SHP77 treated with DMSO at 0.1 percent for 48 hours (cell line): ENCODE measurements around the gene KRTAP9-6.
A peak's percentile ranks its signal among the peaks of the same experiment; 100 is the strongest.
"Not testable (repeated sequence)": the region's sequence is repeated elsewhere in the genome, so short reads cannot be mapped to it uniquely, and the experiment has no call there.

Experiments used
- DNase-seq: peaks from one replicate; lab custom pipeline; 2025; lab: John Stamatoyannopoulos, UW

The KRTAP9-6 gene

DNA sequence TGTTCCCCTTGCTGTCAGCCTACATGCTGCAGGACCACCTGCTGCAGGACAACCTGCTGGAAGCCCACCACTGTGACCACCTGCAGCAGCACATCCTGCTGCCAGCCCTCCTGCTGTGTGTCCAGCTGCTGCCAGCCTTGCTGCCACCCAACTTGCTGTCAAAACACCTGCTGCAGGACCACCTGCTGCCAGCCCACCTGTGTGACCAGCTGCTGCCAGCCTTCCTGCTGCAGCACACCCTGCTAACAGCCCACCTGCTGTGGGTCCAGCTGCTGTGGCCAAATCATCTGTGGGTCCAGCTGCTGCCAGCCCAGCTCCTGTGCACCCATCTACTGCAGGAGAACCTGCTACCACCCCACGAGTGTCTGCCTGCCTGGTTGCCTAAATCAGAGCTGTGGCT lies 6.1 kb downstream of the KRTAP9-6 start:
- not testable (repeated sequence) for DNase-seq

DNA sequence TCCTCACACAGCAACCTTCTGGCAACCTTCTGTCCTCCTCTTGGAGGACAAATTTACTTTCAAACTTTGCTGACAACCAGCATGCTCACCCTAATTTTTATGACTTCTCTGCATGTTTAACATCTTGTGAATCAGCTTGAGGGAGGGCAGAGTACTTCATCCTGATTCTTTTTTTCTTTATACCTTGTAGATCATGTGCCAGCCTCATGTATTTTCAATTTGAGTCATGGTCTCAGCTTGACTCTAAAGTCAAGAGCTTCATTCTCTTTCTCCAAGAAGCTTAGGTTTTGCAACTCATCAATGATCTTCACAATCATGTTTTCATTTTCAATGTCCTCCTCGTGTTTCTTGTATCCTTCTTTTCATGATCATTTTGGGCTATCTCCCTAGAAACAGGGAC lies 6.7 kb downstream of the KRTAP9-6 start:
- no peak for DNase-seq

DNA sequence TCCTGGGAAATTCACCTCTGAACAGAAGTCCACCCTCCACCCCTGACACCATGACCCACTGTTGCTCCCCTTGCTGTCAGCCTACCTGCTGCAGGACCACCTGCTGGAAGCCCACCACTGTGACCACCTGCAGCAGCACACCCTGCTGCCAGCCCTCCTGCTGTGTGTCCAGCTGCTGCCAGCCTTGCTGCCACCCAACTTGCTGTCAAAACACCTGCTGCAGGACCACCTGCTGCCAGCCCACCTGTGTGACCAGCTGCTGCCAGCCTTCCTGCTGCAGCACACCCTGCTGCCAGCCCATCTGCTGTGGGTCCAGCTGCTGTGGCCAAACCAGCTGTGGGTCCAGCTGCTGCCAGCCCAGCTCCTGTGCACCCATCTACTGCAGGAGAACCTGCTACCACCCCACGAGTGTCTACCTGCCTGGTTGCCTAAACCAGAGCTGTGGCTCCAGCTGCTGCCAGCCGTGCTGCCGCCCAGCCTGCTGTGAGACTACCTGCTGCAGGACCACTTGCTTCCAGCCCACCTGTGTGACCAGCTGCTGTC lies 10.5 kb downstream of the KRTAP9-6 start, which contains the start of gene KRTAP9-7:
Gene KRTAP9-7 (plus strand): TSS at position 51 of the 543 bp plus-strand sequence. CDS start 0 bp downstream, at position 51.
- DNase-seq, result not testable (repeated sequence)

DNA sequence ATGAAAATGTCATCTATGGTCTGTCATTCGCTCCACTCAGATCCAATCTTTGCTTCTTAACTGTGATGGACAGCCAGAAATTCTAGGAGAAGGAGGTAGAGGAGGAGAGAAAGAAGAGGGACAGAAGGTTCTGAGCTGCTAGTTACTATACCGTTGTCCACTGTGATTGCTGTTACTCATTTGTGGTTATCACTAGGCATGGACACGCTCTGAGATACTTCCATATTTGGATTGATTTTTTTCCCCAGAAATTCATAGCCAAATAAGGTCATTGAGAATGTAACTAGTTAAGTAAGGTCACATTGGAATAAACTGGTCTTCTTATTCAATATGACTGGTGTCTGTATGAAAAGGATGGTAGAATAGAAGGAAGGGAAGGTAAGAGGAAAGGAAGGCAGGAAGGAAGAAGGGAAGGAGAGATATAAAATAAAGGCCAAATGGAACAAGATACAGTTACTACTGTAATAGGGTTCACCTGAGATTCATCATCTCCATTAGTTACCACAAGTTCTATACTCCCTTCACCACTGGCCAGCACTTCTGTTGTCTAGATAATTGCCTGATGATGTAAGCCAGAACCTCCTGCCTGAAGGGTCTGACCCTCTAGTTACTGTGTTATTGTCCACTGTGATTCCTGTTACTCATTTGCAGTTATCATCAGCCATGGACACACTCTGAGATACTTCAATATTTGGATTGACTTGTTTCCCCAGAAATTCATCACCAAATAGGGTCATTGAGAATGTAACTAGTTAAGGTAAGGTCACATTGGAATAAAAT lies 13.2 kb downstream of the KRTAP9-6 start:
- DNase-seq, result no peak

DNA sequence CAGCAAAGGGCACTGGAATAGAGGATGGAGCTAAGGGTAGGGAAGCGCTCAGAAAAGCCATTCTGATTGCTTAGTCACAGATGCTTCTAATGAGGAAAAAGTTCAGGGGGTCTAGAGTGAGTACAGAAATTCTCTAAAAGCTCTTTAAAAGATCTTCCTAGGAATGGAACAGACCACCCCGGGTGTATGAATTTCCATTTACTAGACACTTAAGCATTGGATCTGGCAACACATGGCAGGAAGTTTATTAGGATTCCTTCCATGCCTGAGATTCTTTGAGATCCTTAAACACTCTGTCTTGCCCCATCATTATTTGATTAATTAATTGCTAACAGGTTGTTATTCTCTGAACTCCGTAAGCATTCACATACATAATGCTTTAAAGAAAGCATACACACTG lies 18.9 kb downstream of the KRTAP9-6 start:
- DNase-seq, result no peak

DNA sequence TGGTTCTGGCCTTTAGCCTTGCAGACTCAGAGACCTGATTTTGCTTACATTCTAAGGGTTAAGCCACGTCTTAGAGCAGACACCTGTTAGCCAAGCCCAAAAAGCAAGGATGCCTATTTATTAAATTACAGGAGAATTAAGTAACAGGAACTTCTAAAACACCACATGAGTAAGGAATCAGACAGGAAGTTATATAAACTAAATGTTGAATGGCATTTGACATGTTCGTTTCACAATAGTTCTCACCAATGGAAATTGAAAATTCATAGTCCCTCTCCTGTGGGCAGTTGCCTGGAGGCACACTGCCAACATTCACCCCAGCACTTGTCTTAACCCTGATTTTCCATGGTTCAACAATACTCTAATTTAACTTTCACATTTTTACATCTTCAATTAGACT lies 19.4 kb downstream of the KRTAP9-6 start:
- DNase-seq, result no peak

DNA sequence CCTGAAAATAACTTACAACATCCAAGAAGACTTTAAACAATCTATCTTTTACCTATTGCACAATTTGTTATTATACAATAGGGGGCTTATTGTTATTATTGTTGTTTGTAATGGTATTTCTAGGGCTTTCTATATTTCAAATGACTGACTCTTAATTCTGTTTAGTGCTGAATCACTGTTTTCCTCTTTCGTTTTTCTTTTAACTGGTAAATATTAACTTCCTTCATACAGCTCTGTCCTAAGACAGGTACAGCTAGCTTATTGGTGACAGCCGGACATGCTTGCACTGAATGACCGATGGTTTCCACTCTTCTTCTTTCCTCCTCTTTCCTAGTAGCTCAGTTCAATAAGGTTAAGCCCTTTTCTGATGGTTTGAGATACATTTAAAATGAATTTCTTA lies 21.9 kb downstream of the KRTAP9-6 start:
- no peak for DNase-seq

DNA sequence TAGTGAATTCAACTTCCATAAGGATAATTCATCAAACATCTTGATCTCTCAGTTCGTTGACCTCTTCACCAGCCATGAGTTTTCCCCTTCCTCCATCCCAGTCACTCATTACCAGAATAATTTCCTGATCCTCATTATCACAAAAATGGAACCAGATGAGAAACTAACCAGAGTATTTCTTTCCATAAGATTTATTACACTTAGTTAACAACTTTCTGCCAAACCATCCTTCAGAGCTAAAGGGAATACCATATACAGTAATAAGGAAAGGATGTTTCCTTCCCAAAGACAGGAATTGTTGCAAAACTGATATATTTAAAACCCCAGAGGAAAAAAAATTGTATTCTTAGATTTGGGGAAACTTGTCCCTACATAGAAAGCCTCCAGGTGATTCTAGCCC lies 28.8 kb downstream of the KRTAP9-6 start:
- DNase-seq, result no peak

DNA sequence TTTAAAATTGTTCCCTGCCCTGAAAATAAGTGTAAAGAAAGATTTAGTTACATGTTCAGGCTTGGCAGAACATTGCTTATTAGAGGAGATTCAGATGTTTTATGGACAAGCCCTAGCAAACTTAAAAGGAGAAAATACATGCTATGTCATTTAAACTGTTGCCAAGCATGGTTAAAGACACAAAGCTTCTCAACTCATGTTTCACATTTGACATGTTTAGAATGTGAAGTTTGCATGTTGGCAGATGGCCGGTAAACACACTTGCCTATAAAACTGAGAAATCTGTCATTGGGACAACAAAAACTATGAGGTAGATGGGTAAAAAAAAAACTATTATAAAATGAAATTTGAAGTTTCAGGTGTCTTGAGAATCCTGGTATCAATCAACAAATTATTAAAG lies 31.7 kb downstream of the KRTAP9-6 start:
- no peak for DNase-seq

DNA sequence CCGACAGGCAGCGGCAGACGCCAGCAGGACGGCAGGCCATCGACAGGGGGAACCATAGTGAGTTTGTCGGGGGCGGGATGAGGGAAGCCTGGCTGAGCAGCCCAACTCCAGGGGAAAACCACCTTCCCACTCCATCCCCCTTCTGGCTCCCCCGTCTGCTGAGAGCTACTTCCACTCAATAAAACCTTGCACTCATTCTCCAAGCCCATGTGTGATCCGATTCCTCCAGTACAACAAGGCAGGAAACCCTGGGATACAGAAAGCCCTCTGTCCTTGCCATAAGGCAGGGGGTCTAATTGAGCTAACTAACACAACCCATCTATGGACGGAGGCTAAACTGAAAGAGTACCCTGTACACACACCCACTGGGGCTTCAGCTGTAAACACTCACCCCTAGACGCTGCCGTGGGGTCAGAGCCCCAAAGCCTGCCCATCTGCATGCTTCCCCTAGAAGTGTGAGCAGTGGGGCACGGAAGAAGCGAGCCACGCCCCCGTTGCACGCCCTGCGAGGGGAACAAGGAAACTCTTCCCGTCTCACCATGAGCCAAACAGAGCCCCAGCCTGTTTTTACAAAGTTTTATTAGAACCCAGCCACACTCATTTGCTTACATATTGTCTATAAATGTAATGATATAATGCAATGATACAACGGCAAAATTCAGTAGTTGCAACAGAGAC lies 33.4 kb downstream of the KRTAP9-6 start:
- no peak for DNase-seq

DNA sequence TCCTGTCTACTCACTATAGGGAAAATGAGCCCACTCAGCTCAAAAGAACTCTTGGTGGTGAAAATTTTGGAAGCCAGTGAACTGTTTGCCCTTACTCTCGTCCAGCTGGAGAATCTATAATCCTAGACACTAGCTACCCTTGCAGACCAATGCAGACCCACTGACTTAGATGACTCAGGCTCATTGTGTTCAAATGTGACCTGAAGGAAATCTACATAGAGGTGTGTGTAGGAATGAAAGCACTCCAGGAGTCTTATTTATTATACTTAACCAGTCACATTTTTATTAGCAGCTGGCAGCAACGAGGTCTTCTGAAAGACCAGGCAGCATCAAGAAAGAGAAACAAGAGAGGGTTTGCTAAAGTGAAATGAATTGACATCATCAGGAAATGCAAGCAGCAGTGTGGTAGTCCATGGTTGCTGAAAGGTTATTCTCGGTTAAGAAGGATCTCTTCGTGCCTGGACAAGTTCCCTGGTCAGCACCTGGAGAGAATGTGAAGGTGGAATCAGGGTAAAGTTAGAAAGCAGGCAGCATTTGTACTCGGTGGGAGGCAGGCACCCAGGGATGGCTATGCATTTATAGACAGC lies 36.1 kb downstream of the KRTAP9-6 start:
- no peak for DNase-seq

DNA sequence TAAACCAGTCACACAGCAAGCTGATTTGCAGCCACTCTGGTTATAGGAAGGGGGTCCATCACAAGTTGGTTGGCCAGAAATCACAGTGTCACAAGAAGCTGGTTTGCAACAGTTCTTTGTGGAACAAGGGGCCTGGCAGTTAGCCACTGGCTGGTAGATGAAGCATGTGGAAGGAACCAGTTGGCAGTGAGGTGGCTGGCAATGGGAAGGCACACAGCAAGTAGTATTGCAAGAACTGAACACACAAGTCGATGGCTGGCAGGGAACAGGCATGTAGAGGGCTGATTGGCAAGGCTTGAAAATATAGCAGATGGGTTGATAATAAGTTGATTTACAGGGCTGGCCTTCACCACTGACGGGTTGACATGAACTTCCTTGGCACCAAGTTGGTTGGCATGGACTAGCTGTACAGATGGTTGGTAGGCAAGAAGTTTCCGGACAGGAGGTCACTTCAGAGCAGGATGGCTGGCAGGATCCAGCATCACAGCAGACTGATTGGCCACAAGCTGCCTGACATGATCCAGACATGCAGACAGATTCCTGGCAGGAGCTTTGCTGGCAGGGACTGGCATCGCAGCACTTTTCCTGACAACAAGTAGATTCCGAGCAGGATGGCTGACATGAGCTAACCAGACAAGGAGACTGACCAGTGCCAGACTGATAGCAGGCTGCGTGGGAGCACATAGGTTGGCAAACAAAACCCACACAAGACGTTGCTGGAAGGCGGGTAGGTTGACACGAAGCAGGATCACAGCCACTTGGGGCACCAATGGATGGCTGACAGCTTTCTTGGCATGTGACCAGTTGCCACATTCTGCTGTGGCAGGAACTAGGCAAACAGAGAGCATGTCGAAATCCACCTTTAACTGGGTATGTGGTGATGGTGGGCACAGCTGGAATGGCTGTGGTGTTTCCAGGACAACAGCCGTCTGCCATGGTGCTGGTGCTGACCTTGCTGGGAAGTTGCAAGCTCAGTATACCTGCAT lies 37.0 kb downstream of the KRTAP9-6 start, which contains the start of gene KRTAP29-1:
Gene KRTAP29-1 (minus strand): TSS at position 936 of the 986 bp plus-strand sequence. CDS start 0 bp downstream, at position 936.
- no peak for DNase-seq

DNA sequence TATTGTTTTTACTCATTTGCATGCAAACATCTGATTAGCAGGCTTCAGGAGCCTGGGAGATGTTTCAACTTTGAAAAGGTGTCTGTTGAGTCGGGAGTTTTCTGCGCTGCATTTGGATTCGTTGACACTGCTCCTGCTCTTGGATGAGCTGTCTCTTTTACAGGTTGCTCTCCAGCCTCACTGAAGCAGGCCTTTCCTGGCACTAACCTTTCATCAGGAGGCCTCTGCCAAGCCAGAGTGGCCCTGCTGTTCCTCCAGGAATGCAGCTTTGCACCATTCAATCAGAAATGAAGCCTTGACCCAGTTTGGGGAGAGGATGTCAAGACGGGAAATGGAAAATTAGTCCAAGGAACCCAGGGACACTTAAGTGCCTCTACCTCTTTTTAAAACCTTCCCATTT lies 37.8 kb downstream of the KRTAP9-6 start:
- DNase-seq, result no peak

DNA sequence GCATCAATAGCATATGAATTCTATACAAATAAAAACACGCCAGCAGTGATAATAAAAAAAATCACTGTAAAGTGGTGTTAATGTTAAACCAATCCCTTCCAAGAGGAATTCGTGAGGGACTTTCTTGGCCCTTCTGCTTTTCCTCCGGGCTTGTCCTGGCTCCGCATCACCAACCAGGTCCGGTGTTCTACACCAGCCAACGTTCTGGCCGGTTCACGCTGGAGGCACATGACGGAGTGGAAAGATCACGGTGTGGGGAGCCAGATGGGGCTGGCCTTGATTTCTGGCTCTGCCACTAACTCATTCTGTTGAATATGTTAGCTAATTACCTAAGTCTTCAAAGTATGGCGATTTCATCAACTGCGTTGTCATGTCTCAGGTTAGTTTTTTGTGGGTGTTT lies 38.9 kb downstream of the KRTAP9-6 start:
- DNase-seq, result no peak

DNA sequence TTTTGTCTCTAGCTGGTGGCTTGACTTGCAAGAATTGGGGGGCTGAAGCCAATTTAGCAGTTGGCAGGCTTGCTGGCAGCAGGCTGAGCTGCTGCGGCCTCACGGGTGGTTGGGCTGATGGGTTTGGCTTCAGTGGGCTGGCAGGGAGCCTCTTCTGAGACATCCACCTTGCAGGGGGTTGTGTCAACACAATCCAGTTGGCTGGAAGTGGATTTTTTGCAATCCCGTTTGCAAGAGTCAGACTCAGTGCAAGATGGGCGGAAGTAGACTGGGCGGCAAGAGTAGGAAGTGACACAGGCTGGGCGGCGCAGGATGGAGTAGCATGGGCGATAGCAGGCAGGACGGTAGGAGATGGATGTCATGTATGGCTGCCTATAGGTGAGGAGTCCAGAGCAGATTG lies 42.5 kb downstream of the KRTAP9-6 start:
- no peak for DNase-seq

DNA sequence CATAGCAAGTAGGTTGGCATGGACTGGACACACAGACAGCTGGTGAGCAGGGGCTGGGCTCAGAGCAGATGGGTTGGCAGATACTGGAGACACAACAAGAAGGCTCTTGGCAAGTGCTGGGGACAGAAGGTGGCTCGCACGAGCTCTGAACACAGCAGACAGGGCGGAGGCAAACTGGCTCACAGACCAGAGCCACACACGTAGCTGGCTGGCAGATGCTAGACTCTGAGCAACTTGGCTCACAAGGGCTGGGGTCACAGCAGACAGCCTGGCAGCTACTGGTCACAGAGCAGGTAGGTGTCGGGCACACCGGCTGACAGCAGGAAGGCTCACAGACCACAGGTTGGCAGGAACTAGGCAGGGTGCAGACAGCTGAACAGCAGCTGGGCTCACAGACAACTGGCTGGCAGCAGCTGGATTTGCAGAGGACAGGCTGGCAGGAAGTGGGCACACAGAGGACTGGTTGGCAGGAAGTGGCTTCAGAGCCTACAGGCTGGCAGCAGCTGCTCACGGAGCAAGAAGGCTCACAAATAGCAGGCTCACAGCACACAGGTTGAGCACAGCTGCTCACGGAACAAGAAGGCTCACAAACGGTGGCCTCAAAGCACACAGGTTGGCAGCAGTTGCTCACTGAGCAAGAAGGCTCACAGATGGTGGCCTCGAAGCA lies 43.2 kb downstream of the KRTAP9-6 start:
- peak; percentile 4 for DNase-seq

DNA sequence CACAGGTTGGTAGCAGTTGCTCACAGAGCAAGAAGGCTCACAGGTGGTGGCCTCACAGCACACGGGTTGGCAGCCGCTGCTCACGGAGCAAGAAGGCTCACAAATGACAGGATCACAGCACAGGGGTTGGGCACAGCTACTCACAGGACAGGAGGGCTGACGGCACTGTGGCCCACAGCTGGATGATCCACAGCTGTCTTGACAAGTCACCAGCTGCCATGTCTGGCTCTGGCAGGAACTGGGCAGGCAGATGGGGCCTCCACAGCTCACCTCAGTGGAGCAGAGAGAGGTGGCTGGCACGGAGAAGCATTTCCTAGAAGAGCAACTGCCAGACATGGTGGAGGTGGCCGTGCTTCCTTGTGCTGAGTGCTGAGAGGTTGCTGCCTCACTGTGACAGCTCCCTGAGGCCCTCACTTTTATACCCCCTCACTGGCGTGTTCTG lies 43.8 kb downstream of the KRTAP9-6 start, which contains the start of gene KRTAP16-1:
Gene KRTAP16-1 (minus strand): TSS at position 392 of the 442 bp plus-strand sequence. CDS start 56 bp downstream, at position 336.
- no peak for DNase-seq

DNA sequence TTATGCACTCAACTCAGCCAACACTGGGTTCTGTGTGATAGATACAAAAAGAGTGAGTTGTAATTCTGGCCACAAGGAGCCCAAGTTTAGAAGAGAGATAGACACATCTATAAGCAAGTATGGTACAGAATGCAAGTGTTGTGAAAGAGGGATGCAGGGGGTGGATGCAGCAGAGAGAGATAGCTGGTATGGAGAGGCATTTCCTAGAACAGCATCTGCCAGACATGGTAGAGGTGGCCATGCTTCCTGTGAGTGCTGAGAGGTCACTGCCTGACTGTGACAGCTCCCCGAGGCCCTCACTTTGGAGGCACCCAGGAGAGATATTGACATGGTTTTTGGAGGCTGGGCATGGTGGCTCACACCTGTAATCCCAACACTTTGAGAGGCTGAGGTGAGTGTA lies 45.9 kb downstream of the KRTAP9-6 start:
- DNase-seq, result no peak

DNA sequence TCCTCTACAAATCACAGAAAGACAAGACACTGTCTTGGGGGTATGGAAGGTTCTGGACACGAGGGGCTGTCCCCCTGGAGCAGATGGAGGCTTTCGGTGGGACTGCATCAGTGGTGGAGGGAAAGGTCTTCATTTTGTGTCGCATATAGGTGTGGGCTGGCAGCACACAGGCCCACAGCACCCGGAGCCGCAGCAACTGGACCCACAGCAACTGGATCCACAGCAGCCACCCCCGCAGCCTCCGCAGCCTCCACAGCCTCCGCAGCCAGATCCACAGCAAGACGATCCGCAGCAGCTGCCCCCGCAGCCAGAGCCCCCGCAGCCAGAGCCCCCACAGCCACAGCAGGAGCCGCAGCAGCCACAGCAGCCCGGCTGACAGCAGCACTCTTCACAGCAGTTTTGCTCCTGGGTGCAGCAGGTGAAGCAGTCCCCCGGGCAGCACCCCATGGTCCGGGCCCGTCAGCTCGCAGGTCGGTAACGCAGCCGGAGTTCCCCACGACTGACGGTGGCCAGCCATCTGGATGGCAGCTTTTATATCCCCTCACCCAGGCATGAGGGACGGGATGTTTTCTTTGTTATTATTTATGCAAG lies 50.1 kb downstream of the KRTAP9-6 start, which contains the start of gene KRTAP17-1:
Gene KRTAP17-1 (minus strand): TSS at position 507 of the 591 bp plus-strand sequence. CDS start 60 bp downstream, at position 447.
- DNase-seq, result no peak
